Measurements from ENCODE around the gene ZFP36.

ZFP36 gene

DNA sequence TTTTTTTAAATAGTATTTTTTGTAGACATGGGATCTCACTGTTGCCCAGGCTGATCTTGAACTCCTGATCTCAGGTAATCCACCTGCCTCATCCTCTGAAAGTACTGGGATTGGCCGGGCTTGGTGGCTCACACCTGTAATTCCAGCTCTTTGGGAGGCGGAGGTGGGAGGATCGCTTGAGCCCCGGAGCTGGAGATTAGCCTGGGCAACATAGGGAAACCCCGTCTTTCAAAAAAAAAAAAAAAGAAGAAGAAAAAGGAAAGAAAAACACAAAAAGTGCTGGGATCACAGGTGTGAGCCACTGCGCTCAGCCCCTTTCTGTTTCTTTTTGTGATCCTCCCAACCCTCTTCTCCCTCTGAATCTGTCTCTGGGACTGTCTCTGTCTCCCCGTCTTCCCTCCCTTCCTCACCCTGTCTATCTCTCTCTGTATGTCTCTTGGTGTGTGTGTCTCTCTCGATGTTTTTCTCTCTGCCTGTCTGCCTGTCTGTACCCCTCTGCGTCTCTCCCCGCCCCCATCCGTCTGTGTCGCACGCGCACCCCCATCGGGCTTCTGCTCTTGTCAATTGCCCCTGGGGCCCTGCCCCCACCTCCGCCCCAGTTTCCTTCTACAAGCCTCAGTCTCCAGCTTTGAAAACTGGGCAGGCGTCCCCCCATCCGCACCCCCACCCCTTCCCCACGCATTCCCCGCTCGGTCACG lies 540 bp upstream of the ZFP36 start:
- DNase-seq (ENCODE audit: low read depth, low spot score): no peak

DNA sequence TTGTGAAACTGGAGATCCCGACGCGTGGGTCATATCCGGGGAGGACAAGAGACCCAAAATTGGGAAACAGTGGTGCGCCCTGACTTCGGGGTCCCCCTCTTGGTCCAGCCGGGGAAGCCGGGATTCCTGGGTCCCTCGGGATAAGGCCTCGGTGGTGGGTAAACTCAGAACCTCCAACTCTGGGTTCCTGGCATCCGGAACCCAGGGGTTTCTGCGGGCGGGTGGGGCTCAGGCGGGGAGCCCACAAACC lies 688 bp downstream of the ZFP36 start:
- DNase-seq (ENCODE audit: low read depth, low spot score): no peak

GRCh38 chr19:39407660-39408391 lies 1.2 kb downstream of the ZFP36 start:
- no peak for DNase-seq (ENCODE audit: low read depth, low spot score)

GRCh38 chr19:39408392-39409207 lies 2.0 kb downstream of the ZFP36 start:
- DNase-seq (ENCODE audit: low read depth, low spot score): no peak

DNA sequence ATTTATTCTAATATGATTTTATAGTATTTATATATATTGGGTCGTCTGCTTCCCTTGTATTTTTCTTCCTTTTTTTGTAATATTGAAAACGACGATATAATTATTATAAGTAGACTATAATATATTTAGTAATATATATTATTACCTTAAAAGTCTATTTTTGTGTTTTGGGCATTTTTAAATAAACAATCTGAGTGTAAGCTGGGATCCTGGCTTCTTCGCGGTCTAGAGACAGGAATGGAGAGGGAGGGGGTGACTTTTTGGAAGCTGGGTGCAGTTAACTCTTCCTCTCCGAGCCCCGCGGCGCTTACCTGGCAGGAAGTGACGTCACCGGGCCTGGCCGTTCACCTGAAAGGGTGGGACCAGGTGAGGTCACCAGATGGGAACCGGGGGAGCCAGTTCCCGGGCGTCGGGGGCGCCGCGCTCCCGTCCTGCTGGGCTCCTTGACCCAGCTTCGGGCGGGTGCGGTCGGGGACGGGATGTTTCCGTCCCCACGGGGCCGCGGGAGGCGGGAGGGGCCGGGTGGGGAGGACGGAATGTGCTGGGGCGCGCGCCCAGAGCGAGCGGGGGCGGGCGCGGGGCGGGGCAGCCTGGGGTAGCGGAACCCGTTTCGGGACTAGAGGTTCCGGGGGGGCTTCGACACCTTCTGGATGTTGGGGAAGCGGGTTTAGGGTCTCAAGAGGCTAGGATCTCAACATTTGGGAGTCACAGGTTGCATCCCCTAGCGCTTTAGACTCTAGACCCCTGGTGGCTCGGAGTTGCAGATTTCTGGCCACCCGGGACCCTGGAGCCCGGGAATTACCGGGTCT lies 2.8 kb downstream of the ZFP36 start:
- DNase-seq (ENCODE audit: low read depth, low spot score): no peak

GRCh38 chr19:39410017-39410830 lies 3.6 kb downstream of the ZFP36 start:
- DNase-seq (ENCODE audit: low read depth, low spot score): no peak

GRCh38 chr19:39410831-39411080 lies 4.1 kb downstream of the ZFP36 start:
- no peak for DNase-seq (ENCODE audit: low read depth, low spot score)

GRCh38 chr19:39411081-39411831 lies 4.6 kb downstream of the ZFP36 start:
- no peak for DNase-seq (ENCODE audit: low read depth, low spot score)

GRCh38 chr19:39411832-39412099 lies 5.1 kb downstream of the ZFP36 start:
- peak; percentile 88 for DNase-seq (ENCODE audit: low read depth, low spot score)

DNA sequence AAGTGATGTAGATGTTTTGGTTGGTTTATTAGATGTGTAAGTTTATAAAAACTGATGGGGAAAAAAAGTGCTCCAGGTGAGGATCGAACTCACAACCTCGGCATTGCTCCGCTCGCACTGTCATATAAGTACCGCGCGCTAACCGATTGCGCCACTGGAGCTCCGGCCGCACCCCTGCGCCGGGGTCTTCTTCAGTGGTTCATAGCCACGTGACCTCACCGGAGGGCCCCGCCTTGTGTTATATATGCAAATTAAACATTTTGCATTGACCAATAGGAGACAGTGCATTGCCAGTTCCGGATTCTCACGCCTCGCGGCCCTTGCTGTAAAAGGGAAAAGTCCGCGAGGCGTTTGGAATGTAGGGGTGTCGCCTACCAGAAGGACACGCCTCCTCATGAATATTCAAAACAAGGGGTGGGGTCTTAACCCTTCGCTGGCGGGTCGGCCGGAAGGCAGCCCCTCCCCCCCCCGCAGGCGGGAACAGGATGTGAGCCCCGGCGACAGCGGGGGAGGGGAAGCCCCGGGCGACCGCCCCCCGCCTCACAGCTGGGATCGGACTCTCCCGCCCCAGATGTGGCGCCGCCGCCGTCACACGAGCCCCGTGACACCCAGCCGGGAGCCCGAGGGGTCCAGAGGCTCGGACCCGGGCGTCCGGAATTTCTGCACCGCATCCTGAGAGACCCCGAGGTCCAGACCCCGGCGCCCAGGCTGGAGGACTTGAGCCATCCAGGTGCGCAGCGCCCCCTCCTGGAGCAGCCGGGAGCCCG lies 5.6 kb downstream of the ZFP36 start, which contains the start of gene PLEKHG2:
Gene PLEKHG2 (plus strand): TSS at position 570 of the 767 bp plus-strand sequence. CDS start 1,418 bp downstream, outside the sequence.
- DNase-seq (ENCODE audit: low read depth, low spot score): peak; percentile 99

- DNase-seq (ENCODE audit: low read depth, low spot score): no peak
These were observed 6.2 kb downstream of the ZFP36 start for GRCh38 chr19:39412867-39413271.

GRCh38 chr19:39413272-39413910 lies 6.7 kb downstream of the ZFP36 start:
- DNase-seq (ENCODE audit: low read depth, low spot score): no peak

DNA sequence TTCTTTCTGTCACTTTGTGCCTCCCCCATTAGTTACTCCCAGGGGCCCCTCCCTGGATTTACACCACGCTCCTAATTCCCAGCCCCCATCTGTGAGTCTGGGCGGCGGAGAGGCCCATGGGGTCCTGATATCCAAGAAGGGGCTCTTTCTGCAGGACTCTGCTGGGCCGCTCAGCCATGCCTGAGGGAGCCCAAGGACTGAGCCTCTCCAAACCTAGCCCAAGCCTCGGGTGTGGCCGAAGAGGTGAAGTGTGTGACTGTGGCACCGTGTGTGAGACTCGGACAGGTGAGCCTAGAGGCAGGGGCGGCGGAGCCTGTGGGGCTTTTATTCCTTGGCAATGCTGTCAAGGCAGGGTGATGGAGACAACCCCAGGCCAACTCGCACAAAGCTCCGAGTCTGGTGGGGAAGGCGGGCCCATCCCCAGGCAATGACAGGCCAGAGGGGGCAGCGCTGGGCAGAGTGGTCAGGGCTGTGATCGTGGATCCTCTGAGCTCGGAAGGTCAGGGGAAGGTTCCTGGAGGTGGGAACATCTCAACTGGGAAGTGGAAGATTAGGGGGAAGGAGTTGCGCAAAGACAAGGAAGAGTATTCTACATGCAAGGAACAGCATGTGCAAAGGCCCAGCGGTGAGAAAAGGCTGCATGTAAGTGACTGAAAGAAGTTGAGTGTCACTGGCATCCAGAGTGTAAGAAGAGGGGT lies 7.4 kb downstream of the ZFP36 start:
- no peak for DNase-seq (ENCODE audit: low read depth, low spot score)

DNA sequence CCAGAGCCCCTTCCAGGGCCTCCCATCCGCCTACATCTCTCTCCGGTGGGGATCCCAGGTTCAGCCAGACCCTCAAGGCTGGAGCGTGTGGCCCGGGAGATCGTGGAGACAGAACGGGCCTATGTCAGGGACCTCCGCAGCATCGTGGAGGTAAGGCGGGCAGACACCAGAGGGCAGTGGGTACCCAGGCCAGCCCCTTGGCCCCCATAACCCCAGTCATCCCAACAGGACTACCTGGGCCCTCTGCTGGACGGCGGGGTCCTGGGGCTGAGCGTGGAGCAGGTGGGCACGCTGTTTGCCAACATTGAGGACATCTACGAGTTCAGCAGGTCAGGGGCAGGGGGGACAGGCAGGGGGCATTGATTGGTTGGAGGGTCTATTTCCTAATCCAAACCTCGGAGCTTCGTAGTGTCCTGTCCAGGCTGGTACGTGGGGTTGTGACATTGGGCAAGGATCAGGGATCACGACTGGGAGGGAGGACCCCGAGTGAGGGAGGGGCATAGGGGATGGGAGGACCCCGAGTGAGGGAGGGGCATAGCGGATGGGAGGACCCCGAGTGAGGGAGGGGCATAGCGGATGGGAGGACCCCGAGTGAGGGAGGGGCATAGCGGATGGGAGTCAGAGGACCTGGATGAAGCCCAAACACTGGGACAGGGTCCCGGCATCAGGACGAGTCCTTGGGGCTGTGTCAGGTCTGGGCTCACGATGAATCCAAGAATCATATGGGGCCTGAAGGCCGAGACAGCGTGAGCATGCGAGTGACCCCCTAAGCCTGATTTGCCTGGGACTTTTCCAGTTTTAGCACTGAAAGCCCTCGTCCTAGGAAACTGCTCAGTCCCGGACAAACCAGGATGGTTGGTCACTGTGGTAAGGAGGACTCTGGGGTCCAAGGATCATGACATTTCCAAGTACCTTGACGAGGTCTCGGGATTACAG lies 8.7 kb downstream of the ZFP36 start:
- no peak for DNase-seq (ENCODE audit: low read depth, low spot score)

- DNase-seq (ENCODE audit: low read depth, low spot score): no peak
These were observed 9.8 kb downstream of the ZFP36 start for GRCh38 chr19:39416152-39417120.

DNA sequence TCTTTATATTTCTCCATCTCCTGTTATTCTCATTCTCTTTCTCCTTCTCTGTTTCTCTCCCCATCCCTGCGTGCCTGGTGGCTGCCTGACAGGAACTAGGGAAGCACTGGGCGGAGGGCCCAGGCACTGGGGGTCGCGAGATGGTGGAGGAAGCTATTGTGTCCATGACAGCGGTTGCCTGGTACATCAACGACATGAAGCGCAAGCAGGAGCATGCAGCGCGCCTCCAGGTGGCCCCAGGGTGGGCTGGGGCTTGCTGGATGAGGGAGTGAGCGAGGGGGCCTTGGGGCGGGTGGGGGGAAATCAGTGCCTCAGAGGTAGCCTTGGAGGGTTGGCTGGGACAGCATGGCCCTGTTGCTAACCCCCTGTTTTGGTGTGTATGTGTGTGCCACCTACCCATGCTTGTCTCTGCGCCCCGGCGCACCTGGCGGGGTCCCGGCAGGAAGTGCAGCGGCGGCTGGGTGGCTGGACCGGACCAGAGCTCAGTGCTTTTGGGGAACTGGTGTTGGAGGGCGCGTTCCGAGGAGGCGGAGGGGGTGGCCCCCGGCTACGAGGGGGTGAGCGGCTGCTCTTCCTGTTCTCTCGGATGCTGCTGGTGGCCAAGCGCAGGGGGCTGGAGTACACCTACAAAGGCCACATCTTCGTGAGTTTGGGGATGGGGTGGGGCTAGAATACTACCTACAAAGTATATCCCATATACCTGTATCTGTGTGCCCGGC lies 11.0 kb downstream of the ZFP36 start:
- DNase-seq (ENCODE audit: low read depth, low spot score): no peak
